GM19025 (cell line): ENCODE results near the gene ARHGEF7.
A peak's percentile ranks its signal among the peaks of the same experiment; 100 is the strongest.
"Not testable (repeated sequence)": the region's sequence is repeated elsewhere in the genome, so short reads cannot be mapped to it uniquely, and the experiment has no call there.

ENCODE experiments used
- ATAC-seq: cut with Tn5 transposase; IDR thresholded peaks from one replicate; pipeline ENCODE4 v1.9.1; 2021; ENCODE audit warnings: mild to moderate bottlenecking, low read depth, moderate library complexity; ENCODE audit not compliant: unreplicated experiment

ARHGEF7 gene

GRCh38 chr13:111187960-111188541 lies 72.9 kb downstream of the ARHGEF7 start:
- ATAC-seq = no peak

- ATAC-seq = not testable (repeated sequence)
These were observed 74.0 kb downstream of the ARHGEF7 start for GRCh38 chr13:111189064-111189505.

DNA sequence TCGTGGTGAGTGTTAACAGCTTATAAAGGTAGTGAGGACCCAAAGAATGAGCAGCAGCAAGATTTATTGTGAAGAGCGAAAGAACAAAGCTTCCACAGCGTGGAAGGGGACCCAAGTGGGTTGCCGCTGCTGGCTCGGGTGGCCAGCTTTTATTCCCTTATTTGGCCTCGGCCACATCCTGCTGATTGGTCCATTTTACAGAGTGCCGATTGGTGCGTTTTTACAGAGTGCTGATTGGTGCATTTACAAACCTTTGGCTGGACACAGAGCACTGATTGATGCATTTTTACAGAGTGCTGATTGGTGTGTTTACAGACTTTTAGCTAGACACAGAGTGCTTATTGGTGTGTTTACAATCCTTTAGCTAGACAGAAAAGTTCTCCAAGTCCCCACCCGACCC lies 74.4 kb downstream of the ARHGEF7 start:
- ATAC-seq = not testable (repeated sequence)

DNA sequence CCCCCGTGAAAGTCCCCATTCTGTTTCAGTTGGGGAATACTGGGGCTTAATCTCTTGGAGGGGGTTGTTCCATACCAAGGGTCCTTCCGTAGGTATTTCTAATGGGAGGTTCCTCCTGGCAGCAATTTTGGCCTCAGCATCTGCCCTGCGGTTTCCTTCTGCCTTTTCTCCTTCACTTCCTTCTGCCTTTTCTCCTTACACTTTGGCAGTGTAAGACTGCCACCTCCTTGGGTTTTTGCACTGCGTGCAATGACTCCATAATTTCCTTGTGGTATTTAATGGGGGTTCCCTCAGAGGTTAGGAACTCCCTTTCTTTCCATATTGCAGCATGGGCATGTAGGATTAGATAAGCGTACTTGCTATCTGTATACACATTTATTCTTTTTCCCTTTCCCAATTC lies 78.1 kb downstream of the ARHGEF7 start:
- not testable (repeated sequence) for ATAC-seq

- ATAC-seq = not testable (repeated sequence)
These were observed 79.5 kb downstream of the ARHGEF7 start for GRCh38 chr13:111194651-111195050.

DNA sequence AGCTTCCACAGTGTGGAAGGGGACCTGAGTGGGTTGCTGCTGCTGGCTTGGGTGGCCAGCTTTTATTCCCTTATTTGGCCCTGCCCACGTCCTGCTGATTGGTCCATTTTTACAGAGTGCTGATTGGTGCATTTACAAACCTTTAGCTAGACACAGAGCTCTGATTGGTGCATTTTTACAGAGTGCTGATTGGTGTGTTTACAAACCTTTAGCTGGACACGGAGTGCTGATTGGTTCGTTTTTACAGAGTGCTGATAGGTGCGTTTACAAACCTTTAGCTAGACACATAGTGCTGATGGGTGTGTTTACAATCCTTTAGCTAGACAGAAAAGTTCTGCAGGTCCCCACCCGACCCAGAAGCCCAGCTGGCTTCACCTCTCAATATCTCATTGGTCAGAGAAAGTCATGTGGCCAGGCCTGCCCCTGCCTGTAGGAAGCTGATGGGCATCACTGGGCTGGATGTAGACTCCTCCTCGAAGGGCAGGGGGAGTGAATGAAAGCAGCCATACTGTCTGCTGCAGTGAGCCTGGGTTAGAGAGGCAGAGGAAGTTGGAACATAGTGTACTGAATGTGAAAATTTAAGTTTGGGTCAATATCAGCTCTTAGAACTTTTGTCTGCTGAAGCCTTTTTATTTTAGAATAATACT lies 83.7 kb downstream of the ARHGEF7 start:
- not testable (repeated sequence) for ATAC-seq

DNA sequence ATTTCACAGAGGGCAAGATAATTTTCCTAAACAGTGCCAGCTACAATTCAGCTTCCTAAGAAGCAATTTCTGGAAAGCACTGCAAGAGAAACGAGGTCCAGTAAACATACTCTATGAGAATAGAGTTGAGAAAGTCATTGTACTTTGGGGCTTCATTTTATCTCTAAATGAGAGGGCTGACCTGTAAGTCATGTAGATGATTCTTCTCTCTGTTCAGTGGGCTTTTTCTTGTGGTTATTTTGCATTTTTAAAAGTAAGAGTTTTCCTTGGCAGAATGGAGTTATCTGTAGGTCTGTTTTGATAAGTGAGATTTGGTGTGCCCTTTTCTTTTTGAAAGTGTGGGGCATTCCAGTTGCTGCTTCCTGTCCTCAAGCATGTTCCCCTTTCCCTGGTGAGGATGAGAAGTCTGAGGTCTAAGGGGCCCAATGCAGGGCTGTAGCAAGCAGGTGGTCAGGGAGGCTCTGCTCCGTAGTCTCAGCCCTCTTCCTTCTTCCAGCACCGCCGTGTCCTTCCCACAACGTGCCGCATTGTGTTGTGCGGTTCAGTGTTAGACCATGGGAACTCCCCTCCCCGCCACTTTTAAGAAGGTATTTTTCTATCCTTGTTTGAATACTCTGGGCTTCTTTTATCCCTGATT lies 86.3 kb downstream of the ARHGEF7 start:
- ATAC-seq = no peak

DNA sequence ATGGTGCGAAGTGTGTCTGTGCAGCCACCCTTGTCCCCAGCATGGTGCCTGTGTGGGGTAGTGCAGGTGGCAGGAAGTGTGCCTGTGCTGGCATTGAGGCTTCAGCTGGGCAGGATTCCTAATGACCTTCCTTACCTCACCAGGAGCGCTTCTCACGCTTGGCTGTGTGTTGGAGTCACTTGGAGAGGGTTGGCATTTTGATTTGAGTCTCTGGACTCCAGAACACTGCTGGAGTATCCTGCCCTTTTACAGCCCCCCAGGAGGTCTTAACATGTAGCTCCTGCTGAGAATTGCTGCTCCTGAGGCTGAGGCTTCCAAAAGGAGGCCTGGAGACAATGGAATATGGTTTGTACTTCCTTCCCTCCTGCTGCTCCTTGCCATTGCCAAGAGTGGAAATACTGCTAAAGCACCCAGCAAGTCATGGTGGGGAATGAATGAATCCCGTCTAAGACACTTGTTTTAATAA lies 87.1 kb downstream of the ARHGEF7 start:
- no peak for ATAC-seq

- peak; percentile 47 for ATAC-seq
These were observed 87.6 kb downstream of the ARHGEF7 start for GRCh38 chr13:111202745-111203144.

GRCh38 chr13:111203736-111204389 lies 88.8 kb downstream of the ARHGEF7 start:
- ATAC-seq = no peak

DNA sequence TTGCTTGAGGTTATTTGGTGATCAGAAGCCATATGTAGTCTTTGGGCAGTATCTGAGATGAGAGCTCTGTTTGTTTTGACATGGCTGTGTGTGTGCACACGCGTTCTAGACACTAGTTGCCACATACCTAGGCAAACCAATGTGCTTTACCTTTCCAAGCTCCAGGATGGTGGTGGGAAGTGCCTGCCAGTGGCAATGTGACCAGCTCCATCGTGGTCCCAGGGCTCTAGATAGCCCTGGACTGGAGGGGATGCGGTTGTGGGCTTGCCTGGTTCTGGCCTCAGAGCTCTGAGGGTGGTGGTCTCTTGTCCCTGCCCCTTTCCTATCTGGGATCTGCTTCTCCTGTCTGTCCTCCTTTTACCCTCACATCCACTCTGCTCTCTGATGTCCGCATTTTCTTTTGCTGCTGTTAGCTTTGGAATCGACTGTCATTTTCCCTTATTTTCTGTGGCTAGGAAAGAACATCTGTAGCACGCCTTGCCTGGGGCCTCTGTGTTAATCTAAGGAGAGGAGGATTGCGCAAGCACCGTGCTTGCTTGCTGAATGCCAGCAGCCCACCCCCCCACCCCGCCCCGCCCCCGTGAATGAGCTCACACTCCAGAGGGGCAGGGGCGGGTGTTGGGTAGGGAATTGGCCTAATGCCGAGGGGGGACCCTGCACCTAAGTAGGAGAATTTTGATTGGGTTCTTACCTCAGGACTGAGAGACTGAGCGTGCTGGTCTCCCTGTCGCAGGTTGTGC lies 89.5 kb downstream of the ARHGEF7 start:
- no peak for ATAC-seq

GRCh38 chr13:111206148-111206547 lies 91.0 kb downstream of the ARHGEF7 start:
- no peak for ATAC-seq

- no peak for ATAC-seq
These were observed 94.5 kb downstream of the ARHGEF7 start for GRCh38 chr13:111209613-111210012.

- no peak for ATAC-seq
These were observed 95.0 kb downstream of the ARHGEF7 start for GRCh38 chr13:111210091-111210490.

DNA sequence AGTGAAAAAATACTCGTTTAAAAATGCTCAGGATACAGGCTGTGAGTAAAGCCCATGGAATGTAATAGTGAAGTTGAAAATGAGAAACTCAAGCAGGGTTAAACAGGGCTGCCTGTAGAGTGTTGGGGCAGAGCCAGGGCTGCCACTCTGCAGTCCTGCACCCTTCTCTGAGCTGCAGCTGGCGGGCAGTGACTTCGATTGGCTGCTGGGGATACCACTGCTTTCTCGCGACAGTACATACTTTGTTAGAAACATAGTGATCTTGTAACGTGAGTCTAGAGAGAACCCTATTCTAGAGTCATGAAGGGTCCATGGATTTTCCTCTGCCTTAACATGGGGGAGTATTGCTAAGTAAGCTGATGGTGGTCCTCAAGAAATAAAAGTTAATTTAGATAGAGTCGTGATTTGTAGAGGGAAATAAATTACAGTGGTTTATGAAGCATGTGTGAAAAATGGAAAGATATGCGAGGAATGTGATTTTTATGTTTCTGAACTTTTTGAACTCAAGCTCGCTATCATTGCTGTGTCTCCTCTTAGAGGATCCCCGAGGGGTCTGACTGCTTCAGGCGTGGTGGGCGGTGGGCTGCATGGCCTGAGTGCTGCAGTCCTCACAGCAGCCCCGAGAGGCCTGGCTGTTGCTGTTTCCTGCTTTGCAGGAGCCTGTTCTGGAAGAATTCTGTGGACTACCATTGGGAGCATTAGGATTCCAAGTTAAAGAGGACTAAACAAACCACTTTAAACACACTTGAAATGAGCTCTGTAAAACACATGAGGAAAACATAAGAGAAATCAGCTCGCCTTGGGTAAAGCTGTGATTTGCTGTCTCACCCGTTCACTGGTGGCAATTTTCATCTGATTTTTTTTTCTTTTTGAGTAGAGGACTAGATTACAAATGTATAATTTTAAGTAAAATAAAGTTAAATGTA lies 95.7 kb downstream of the ARHGEF7 start:
- ATAC-seq = no peak

- no peak for ATAC-seq
These were observed 96.8 kb downstream of the ARHGEF7 start for GRCh38 chr13:111211789-111212516.

GRCh38 chr13:111212517-111212873 lies 97.4 kb downstream of the ARHGEF7 start:
- no peak for ATAC-seq

DNA sequence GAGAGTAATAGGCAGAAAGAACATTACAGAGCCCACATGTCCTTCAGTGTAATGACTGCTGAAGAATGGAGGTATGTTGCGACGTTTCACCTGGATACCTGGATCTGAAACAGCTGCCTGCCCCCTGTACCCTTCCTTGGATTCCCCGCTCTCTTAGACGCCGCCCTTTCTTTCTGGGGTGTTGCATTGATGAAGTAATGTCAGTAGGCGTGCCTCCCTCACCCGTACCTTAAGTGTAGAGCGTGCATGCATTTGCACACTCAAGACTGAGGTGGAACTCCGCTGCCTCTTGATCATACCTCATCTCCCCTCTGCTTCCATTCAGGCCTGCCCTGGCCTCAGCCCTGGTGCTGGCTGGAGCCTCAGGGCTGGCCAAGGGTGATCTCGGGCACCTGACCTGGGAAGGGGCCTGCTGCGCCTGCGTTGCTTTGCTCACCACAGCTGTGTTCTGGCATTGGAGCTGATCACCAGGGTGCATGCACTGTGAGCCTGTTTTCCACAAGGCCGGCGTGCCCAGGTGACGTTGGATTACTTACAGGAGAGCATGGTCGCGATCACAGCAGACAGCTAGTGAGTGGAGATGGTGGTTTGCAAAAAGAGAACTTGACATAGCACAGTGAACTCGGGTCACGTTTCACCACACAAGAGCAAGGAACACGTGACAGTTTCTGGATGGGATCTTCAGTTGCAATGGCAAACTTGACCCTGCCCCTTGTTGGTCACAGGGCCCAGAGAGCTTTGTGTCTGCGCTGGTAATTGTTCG lies 99.0 kb downstream of the ARHGEF7 start:
- ATAC-seq = no peak
